ENCODE measurements around the gene DNAAF1. TPM values are rescaled to one million over a fixed set of nuclear protein-coding genes. Genes with fewer than 3 reads are reported as not detected.

The DNAAF1 gene
- total RNA-seq, 1 donor = 25.3 TPM

DNA sequence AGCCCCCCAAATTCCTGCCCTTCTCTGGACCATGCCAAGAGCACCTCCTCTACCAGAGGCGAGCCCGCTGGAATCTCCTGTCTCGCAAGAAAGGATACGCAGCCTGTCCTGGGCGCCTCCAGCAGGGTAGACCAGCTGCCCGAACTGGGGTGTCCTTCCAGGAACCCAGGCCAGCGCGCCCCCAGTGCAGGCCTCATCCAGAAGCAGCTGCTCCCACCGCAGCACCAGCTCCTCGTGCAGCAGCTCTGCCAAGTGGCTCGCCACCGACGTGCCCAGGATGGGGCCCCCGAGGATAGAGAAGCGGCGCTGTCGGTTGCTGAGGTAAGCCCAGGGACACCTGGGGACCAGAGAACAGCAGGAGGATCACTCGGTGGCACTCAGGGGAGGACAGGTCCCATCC, 37.0 kb downstream of the DNAAF1 start:
- H3K4me1 ChIP-seq (ENCODE audit: insufficient read depth, low read length) = peaks cover 12% of the 10 kb centered on the region
- H3K4me3 ChIP-seq (ENCODE audit: low read length) = no peak overlapping the region
- no peaks in the 10 kb centered on the region for H3K9me3 ChIP-seq (ENCODE audit: low read depth, low read length)
- H3K27me3 ChIP-seq (ENCODE audit: insufficient read depth, low read length) = no peaks in the 10 kb centered on the region

DNA sequence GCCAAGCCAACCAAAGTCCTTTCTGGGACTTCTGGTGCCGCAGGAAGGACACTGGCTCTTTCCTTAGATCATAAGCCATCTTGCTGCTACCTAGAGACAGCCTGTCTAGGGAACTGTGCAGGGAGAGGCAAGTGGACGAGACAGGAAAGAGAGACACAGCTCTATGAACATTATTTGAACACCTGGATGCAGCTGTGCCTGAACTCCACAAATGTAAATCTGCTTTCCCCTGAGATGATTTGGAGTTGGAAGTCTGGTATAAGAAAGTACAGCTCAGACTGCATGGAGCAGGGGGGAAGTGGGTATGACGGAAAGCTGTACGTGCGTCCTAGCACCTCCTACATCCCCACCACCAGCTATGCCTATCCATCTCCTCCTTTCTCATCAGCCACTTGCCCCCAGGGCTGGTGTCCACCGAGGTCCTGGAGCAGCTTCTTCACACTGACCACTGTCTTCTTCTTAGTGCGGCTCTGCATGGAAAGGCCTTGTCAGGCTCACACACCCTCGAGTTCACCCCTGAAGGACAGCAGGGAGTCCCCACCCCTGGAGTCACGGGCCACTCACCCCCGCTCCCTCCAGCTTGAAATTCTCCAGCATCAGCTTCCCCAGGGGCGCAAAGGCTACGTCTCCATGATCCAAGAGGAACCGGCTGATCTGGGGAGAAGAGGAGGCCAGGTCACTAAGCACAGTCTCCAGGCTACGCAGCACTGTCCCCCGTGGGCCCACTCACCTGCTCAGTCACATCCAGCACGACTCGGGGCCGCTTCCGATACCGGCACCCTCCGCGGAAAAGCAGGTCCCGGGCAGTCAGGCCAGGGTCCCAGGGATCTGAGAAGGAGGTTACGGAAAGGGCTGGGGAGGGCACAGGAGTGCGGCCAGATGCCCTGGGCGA, 37.8 kb downstream of the DNAAF1 start:
- Histone ChIP-seq H3K9me3 (ENCODE audit: low read depth, low read length) (no peaks in the 10 kb centered on the region), H3K4me3 (ENCODE audit: low read length) (no peak overlapping the region), H3K27me3 (ENCODE audit: insufficient read depth, low read length) (no peaks in the 10 kb centered on the region), H3K4me1 (ENCODE audit: insufficient read depth, low read length) (peaks cover 12% of the 10 kb centered on the region)

DNA sequence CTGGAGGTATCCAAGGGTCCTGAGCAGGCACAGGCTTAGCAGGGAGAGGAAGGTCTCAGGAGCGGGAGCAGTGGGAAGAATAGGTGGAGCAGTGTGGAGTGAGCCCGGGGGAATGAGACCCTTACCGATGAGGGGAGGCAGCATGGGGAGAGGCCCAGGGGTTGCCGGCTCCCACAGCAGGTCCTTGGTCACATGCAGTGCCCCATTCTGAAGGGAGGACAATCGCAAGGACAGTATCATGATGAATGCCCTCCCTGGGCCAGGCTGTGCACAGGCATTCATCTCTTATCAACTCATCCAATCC, 38.4 kb downstream of the DNAAF1 start:
- Histone ChIP-seq H3K9me3 (ENCODE audit: low read depth, low read length) (no peaks in the 10 kb centered on the region), H3K4me3 (ENCODE audit: low read length) (no peak overlapping the region), H3K4me1 (ENCODE audit: insufficient read depth, low read length) (peaks cover 12% of the 10 kb centered on the region), H3K27me3 (ENCODE audit: insufficient read depth, low read length) (no peaks in the 10 kb centered on the region)

DNA sequence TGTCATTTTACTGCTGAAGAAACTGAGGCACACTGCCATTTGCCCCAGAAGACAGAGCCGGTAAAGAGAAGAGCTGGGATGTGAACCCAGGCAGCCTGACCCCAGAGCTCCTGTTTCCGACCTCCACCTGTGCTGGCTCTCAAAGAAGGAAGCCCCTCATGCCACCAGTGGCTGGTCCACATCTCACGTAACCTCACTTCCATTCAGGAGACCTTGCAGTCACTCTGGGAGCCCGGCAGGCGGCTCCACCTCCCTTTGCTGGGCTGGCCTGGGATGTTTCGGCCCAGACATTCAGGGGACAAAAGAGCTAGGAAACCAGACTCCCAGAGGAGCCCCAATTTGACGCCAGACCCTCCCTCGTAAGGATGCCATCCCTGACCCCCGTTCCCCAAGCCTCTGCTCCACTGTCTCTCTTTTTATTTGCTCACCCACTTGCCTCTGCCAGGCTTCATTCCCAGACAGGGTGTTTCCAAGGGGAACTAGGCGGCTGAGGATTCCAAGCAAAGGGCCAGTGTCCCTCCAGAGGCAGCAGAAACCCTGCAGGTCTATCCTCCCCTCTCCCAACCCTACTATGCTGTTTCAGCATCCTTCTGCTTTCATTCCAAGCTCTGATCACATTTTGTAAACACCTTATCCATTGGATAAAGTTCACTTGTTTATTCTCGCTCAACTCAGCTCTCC, 38.9 kb downstream of the DNAAF1 start:
- H3K9me3 ChIP-seq (ENCODE audit: low read depth, low read length) = no peaks in the 10 kb centered on the region
- H3K4me3 ChIP-seq (ENCODE audit: low read length) = no peak overlapping the region
- H3K4me1 ChIP-seq (ENCODE audit: insufficient read depth, low read length) = peaks cover 12% of the 10 kb centered on the region
- H3K27me3 ChIP-seq (ENCODE audit: insufficient read depth, low read length) = no peaks in the 10 kb centered on the region

DNA sequence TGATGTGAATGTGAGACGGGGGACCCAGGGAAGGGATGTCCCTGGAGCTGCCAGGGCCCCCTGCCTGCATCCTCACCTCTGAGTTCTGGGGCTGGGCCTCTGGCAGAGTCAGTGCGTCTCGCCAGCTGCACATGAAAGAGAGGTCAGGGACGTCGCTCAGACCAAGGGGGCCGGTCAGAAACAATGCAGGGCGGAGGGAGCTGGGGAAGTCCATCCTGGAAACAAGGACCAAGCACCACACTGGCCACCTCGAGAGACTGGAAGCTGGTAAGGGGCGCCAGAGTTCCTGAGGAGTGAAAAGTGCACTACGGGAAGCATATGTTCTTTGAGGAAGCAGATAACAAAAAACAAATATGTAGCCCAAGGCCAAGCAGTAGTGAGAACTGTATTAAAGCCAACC, 39.7 kb downstream of the DNAAF1 start:
- no peaks in the 10 kb centered on the region for H3K9me3 ChIP-seq (ENCODE audit: low read depth, low read length)
- no peak overlapping the region for H3K4me3 ChIP-seq (ENCODE audit: low read length)
- H3K27me3 ChIP-seq (ENCODE audit: insufficient read depth, low read length) = no peaks in the 10 kb centered on the region
- peaks cover 12% of the 10 kb centered on the region for H3K4me1 ChIP-seq (ENCODE audit: insufficient read depth, low read length)

DNA sequence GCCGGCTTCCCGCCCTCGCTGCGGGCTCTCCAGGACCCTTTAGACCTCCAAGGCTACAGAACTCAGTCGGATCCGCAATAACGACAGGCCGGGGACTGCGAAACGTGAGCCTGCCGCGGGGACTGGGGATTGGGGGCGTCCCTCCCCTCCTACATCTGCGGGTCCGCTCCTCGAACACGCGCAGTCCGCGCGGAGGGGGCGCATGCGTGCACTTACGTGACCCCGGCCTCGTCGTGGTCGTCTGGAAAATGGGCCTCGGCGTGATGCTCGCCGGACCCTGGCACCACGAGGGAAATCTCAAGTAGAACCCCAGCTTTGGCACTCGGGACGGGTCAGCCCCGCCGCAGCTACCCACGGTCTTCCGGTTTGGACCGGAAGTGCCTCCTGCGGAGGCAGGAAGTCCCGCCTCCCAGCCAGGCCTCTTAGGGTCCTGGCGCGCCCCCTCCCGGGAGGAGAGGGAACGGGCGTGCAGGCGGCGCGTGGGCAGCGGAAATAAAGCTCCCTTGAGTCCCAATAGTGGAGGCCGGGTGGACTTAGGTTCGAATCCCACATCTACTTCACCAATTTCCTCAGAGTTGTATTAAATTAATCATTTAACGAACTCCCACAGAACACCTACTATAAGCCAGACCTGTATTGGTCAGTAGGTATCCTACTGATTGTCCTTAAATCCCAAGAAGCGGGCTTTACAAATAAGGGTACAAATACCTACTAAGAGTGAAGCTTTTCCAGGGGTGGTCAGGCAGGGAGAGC, 41.8 kb downstream of the DNAAF1 start, which contains the start of gene TAF1C:
Gene TAF1C, minus strand, starts transcription at position 373 of the 753 bp plus-strand sequence. CDS start 2,069 bp downstream, outside the sequence.
- no peaks in the 10 kb centered on the region for H3K27me3 ChIP-seq (ENCODE audit: insufficient read depth, low read length)
- peaks cover 12% of the 10 kb centered on the region for H3K4me1 ChIP-seq (ENCODE audit: insufficient read depth, low read length)
- no peaks in the 10 kb centered on the region for H3K9me3 ChIP-seq (ENCODE audit: low read depth, low read length)
- H3K4me3 ChIP-seq (ENCODE audit: low read length) = peak within 1 kb of the TSS; percentile 84

DNA sequence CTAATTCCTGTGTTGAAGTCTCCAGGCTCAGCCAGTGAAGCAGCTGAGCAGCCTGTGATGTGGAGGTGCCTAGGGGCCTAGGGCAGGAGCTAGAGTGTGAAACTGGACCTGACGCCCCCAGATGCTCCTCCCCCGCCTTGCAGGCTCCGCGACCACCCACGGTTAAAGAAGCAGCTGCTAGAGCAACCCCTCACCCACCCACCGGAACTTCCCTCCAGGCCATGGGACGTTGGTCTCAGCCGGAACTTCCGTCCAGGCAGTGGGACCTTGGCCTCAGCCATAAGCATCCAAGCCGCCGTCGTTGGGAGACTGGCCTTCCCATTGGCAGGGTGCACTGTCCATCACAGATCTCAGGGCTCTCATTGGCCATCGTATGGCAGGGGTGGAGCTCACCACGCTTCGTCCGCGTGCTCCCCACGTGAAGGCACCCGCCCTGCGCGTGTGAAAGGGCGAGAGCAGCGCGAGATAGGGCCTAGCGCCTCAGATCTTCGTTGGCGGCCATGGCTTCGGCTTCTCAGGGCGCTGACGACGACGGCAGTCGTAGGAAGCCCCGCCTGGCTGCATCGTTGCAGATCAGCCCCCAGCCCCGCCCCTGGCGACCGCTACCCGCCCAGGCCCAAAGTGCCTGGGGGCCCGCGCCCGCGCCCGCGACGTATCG, 45.8 kb downstream of the DNAAF1 start, which contains the start of gene ADAD2:
Gene ADAD2, plus strand, starts transcription at position 427 of the 658 bp plus-strand sequence. Its CDS starts 74 bp downstream, at position 501.
- no peaks in the 10 kb centered on the region for H3K9me3 ChIP-seq (ENCODE audit: low read depth, low read length)
- H3K27me3 ChIP-seq (ENCODE audit: insufficient read depth, low read length) = no peaks in the 10 kb centered on the region
- no peak within 1 kb of the TSS for H3K4me3 ChIP-seq (ENCODE audit: low read length)
- peaks cover 15% of the 10 kb centered on the region for H3K4me1 ChIP-seq (ENCODE audit: insufficient read depth, low read length)

DNA sequence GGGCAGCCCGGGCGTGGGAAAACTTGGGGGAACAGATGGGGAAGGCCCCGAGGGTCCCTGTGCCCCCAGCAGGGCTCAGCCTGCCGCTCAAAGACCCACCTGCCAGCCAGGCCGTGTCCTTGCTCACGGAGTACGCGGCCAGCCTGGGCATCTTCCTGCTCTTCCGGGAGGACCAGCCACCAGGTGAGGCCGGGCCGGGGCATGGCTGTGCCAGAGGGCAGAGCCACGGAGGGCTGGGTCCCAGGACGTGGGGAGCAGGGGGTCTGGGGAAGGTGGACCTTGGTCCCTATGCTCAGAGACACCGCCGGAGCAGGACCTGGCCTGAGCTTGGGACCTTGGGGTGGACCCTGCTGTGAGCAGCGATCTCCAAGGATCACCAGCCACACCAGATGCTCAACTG, 46.4 kb downstream of the DNAAF1 start:
- Histone ChIP-seq H3K27me3 (ENCODE audit: insufficient read depth, low read length) (no peaks in the 10 kb centered on the region), H3K9me3 (ENCODE audit: low read depth, low read length) (no peaks in the 10 kb centered on the region), H3K4me3 (ENCODE audit: low read length) (no peak overlapping the region), H3K4me1 (ENCODE audit: insufficient read depth, low read length) (peaks cover 9% of the 10 kb centered on the region)

DNA sequence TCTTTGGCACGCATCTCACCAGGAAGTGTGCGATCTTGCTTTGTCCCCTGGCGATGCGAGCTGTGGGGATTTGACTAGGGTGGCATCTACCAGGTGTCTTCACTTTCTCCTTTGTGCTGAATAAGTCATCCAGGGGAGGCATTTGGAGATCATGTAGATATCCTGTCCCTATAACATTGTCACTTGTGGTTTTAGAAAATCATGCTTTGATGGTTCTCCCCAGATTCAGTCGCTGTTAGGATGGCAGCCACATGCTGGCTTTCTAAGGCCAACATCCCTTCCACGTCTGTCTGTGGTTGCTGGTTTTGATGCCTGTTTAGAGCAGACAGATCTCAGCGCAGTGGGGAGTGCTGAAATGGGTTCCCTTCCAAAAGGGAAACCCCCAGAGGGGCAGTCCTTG, 48.4 kb downstream of the DNAAF1 start:
- no peaks in the 10 kb centered on the region for H3K27me3 ChIP-seq (ENCODE audit: insufficient read depth, low read length)

DNA sequence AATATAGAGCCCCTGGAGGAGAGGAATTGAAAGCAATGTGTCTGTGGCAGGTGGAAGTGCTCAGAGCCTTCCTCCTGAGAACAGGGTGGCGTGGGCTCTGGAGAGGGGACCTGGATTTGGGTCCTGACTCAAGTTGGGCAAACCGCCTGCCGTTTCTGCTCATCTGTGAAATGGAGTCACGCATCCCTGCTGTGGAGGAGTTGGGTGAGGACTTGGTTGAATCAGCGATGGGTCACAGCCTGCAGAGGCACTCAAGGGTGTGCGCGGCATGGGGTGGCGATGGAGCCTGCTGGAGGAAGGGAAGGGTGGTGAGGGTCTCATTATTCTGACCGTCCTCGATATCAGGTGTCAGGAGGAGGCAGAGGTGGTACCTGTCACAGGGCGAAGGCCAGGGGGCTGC, 48.9 kb downstream of the DNAAF1 start:
- Histone ChIP-seq H3K27me3 (ENCODE audit: insufficient read depth, low read length) (no peaks in the 10 kb centered on the region), H3K9me3 (ENCODE audit: low read depth, low read length) (no peaks in the 10 kb centered on the region), H3K4me3 (ENCODE audit: low read length) (no peak overlapping the region), H3K4me1 (ENCODE audit: insufficient read depth, low read length) (peaks cover 10% of the 10 kb centered on the region)

More for the DNA sequence above, 48.4 kb downstream of the DNAAF1 start:
- Histone ChIP-seq H3K4me1 (ENCODE audit: insufficient read depth, low read length) (peaks cover 8% of the 10 kb centered on the region), H3K4me3 (ENCODE audit: low read length) (no peak overlapping the region), H3K9me3 (ENCODE audit: low read depth, low read length) (no peaks in the 10 kb centered on the region)

DNA sequence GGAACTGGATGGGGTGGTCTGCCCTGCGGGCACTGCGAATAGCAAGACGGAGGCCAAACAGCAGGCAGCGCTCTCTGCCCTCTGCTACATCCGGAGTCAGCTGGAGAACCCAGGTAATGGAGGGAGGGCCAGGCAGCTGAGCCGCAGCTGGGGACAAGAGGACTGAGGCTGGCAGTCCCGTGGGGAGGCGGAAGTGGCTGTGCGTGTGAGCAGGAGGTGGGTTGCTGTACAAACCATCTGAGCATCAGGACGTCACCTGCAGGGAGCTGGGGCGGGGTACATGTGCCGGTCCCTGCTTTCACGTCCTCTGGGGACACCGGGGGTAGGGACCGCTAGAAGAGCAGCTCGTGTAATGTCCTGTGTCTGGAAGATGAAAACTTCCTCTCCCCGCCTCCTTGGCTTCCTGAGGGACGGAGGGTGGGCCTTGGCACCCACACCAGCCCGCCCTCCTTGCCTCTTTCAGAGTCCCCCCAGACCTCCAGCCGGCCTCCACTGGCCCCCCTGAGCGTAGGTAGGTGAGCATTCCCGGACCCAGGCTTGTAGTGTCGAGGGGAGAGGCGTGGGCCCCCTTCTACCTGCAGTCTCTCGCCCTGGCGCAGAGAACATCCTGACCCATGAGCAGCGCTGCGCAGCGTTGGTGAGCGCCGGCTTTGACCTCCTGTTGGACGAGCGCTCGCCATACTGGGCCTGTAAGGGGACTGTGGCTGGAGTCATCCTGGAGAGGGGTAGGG, 49.5 kb downstream of the DNAAF1 start:
- no peaks in the 10 kb centered on the region for H3K27me3 ChIP-seq (ENCODE audit: insufficient read depth, low read length)
- no peaks in the 10 kb centered on the region for H3K9me3 ChIP-seq (ENCODE audit: low read depth, low read length)
- peaks cover 16% of the 10 kb centered on the region for H3K4me1 ChIP-seq (ENCODE audit: insufficient read depth, low read length)
- H3K4me3 ChIP-seq (ENCODE audit: low read length) = no peak overlapping the region

DNA sequence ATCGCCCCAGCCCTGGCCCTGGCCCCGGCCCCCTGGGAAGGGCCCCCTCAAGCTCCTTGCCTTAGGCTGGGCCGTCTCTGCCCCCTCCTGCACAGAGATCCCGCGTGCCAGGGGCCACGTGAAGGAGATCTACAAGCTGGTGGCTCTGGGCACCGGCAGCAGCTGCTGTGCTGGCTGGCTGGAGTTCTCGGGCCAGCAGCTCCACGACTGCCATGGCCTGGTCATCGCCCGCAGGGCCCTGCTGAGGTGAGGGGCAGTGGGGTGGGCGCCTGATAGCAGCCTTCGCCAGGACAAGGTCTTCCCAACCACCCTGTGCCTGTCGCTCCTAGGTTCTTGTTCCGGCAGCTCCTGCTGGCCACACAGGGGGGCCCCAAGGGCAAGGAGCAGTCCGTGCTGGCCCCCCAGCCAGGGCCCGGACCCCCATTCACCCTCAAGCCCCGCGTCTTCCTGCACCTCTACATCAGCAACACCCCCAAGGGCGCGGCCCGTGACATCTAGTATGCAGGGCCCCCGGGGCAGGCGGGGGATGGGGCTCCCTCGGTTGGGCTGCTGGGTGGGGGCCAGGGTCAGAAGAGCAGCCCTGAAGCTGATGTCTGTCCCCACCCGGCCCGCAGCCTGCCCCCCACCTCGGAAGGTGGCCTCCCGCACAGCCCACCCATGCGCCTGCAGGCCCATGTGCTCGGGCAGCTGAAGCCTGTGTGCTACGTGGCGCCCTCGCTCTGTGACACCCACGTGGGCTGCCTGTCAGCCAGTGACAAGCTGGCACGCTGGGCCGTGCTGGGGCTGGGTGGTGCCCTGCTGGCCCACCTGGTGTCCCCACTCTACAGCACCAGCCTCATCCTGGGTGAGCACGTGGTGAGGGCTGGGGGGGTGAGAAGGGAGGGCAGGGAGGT, 50.3 kb downstream of the DNAAF1 start:
- Histone ChIP-seq H3K4me3 (ENCODE audit: low read length) (no peak overlapping the region), H3K4me1 (ENCODE audit: insufficient read depth, low read length) (peaks cover 16% of the 10 kb centered on the region), H3K27me3 (ENCODE audit: insufficient read depth, low read length) (no peaks in the 10 kb centered on the region), H3K9me3 (ENCODE audit: low read depth, low read length) (no peaks in the 10 kb centered on the region)

DNA sequence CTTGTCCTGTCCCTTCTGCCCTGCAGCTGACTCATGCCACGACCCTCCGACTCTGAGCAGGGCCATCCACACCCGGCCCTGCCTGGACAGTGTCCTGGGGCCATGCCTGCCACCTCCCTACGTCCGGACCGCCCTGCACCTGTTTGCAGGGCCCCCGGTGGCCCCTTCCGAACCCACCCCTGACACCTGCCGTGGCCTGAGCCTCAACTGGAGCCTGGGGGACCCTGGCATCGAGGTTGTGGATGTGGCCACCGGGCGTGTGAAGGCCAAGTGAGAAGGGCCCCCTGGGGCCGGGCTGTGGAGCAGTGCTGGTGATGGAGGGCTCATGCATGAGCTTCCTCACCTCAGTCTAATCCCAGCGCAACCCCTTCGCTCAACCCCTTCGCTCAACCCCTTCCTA, 51.0 kb downstream of the DNAAF1 start:
- Histone ChIP-seq H3K27me3 (ENCODE audit: insufficient read depth, low read length) (no peaks in the 10 kb centered on the region), H3K4me1 (ENCODE audit: insufficient read depth, low read length) (peaks cover 16% of the 10 kb centered on the region), H3K9me3 (ENCODE audit: low read depth, low read length) (no peaks in the 10 kb centered on the region), H3K4me3 (ENCODE audit: low read length) (no peak overlapping the region)

Data from mononuclear cell (primary cell).